GM21576 (cell line): Measurements from ENCODE around the gene OTOR.
A peak's percentile ranks its signal among the peaks of the same experiment; 100 is the strongest.

Source experiments
- ATAC-seq: cut with Tn5 transposase; IDR thresholded peaks from one replicate; pipeline ENCODE4 v1.9.1; 2021; ENCODE audit warnings: mild to moderate bottlenecking, moderate library complexity; ENCODE audit not compliant: unreplicated experiment

The OTOR gene, protein sequence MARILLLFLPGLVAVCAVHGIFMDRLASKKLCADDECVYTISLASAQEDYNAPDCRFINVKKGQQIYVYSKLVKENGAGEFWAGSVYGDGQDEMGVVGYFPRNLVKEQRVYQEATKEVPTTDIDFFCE

GRCh38 chr20:16748308-16748900, at the start of gene OTOR:
OTOR (plus strand) TSS chr20:16748358; CDS start chr20:16748402, 44 bp downstream.
- no peak for ATAC-seq

GRCh38 chr20:16699293-16699692, 48.9 kb upstream of the OTOR start:
- no peak for ATAC-seq

DNA sequence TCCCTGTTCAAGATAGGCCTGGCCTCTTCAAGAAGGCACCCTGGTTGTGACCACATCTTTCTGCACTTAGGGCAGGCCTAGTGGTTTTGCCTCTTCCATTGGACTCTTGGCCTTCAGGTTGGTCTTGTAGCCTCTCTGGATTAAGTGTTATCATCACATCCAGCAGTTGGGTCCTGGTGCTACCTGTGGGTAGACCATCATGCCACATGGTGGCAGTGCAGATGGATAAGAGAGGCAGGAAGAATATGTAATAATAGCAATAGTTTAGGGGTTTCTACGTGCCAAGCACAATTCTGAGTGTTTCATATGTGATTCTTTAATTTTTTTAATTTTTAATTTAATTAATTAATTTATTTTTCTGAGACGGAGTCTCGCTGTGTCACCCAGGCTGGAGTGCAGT, 46.9 kb upstream of the OTOR start:
- no peak for ATAC-seq

DNA sequence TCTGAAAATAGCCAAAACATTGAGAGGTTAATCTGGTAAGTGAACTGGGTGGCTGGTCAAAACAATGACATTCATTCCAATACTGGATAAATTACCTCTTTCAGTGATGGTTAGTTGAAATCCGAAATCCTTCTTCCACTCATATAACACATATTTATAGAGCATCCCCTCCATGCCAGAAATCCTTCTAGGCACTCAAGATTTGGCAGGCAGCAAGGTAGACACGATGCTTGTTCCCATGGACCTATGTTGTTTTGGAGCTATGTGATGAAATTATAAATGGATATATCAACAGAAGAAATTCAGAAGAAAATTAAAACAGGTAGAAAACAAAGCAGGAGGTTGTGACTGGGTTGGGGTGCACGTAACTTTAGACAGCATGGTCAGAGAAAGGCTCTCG, 44.6 kb upstream of the OTOR start:
- no peak for ATAC-seq

- ATAC-seq: peak; percentile 73
Measured at GRCh38 chr20:16707674-16708073, 40.5 kb upstream of the OTOR start.

DNA sequence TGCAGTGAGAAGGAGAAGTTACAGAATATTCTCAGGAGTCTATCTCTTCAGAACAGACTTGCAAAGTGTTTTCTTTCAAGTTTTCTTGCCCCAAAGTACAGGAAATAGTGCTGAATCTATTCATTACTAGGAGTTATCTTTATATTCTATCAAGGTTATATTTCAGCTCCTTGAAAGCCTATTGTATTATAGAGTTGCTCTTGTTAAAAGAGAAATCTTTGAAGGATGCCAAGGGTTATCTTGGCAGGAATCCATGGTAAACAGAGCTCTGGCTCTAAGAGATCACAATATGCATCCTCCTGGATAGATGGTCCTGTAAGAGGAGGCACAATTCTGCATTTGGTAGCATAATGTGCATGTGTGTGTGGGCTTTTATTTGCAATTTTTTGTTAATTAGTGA, 39.6 kb upstream of the OTOR start:
- ATAC-seq: no peak

GRCh38 chr20:16709017-16709416, 39.1 kb upstream of the OTOR start:
- peak; percentile 81 for ATAC-seq

GRCh38 chr20:16710781-16711180, 37.4 kb upstream of the OTOR start:
- peak; percentile 47 for ATAC-seq

- no peak for ATAC-seq
Measured at GRCh38 chr20:16711661-16712258, 36.4 kb upstream of the OTOR start.

GRCh38 chr20:16712511-16712947, 35.6 kb upstream of the OTOR start:
- no peak for ATAC-seq

DNA sequence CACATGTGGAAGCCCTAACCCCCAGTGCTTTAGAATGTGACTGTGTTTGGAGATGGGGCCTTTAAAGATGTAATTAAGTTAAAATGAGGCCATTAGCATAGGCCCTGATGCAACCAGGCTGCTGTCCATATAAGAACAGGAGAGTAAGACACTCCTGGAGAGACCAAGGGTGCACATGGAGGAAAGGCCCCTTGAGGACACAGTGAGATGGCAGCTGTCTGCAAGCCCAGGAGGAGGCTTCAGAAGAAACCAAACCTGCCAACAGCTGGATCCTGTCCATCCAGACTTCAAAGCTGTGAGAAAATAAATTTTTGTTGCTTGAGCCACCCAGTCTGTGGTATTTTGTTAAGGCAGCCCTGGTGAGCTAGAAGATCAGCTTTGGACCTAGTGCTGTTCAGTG, 35.1 kb upstream of the OTOR start:
- ATAC-seq: no peak

DNA sequence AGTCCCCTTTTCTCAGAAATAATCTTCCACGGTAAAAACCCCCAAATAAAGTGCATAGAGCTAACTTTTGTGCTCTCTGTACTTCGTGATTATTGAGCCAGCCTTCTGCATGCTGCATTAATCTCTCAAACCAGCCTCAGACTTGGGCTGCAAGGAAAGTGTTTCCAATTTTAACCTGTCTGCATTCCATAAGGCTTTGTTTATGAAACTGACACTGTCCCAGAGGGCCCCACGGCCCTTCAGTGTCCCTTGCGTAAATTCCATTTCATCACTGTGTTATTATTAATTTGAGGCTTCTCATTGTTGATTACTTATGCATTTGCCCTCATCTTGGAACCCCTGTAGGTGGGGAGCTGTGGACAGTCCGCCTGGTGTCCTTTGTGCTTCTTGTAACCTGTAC, 33.9 kb upstream of the OTOR start:
- ATAC-seq: no peak

DNA sequence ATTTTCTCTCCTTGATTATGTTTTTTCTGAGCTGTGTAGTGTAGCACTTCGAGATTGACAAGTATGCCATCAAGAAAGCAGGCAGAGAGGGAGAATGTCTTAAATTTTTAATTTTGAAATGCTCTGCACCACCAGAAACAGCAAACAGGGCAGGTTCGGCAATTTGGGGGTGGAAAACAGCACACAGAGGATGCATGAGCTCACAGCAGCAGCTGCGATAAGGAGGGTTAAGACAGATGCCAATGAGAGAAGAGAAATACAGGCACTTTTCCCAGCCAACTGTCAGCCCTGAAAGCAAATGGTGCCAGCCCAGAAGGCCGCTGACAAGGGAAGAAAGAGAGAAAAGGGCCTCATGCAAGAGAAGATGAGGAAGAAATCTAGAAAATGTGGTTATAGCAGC, 33.4 kb upstream of the OTOR start:
- ATAC-seq: no peak

DNA sequence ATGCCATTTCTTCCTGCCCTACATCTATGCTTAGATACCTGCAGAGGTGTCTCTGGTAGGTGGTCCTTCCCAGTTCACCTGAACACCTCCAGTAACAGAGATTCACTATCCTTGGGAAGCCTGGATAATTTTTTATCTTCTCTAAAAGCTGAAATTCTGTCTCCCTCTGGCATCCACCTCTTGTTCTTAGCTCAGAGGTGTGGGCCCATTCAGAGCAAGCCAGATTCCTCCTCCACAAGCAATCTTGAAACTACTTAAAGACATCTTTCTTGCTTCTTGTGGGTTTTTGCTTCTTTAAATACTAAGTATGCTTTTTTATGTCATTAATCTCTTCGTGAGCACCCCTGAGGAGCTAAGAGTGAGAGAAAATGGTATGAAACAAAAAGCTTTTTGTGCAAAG, 28.7 kb upstream of the OTOR start:
- no peak for ATAC-seq

DNA sequence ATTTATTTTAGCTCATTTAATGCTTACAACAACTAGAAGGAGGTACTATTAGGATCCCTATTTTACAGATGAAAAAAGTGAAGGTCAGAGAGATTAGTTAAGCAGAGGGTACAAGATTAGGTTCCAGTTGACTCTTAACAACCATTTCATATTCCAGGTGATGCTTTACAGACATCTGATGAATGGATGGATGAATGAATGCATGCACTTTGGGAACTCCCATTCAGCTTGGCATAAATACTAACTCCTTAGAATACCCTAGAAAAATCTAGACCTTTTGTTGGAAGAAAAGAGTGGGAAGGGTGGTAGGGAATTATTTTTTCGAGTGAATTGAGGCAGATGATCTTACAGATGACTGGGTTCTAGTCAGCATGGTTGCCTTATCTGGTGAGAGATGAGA, 19.1 kb upstream of the OTOR start:
- ATAC-seq: no peak

GRCh38 chr20:16729565-16730460, 18.3 kb upstream of the OTOR start, which contains the start of gene SNRPB2:
SNRPB2 (plus strand) TSS chr20:16730026; CDS start chr20:16731703, 1,677 bp downstream.
- ATAC-seq: peak; percentile 99

DNA sequence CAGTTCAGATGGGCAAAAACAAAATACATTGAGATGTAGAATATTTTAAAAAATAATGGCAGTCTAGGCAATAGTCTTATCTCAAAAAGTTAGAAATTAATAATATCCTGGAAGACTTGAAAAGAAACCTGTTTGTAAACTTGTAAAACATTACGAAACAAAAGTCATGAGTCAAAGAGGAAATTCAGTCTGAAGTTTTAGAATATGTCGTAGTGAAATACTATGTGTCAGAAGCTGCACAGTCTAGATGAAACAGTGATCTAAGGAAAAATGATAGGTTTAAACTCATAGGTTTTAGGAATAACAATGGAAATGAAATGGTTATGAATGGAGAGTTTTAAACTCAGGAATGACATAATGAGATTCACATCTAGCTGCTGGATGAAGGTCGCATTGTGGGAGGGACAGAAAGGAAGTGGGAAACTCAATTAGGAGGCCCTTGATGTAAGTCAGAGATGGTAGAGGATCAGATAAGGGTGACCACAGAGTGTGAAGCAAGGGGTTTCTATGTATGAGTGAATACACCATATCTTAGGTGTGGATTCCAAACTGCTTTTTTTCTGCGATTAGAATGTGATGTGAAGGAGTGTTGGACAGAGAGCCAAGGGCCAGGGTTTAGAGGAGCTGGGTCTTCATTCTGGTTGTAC, 15.5 kb upstream of the OTOR start:
- no peak for ATAC-seq

DNA sequence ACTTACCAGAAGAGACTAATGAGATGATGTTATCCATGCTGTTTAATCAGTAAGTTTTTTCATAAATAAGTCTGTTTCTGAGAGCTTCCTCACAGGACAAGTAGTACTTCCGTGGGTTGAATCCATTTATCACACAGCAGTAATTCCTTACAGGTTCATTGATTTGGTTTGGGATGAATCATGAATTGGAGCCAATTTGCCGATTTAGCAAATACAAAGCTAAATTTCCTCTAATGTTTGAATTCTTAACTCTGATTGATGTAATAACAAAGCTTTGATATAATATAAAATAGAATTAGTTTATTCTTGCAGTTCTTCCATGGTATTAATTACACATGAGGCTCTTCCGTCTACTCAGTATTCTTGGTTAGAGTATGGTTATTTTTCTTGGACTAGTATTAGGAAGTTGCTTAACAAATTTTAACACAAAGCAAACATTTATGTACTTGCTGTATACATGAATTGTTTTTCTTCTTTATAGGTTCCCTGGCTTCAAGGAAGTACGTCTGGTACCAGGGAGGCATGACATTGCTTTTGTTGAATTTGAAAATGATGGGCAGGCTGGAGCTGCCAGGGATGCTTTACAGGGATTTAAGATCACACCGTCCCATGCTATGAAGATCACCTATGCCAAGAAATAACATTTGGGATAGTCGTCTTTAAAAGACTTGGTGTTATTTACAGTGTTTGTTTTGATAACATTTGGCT, 7.6 kb upstream of the OTOR start:
- no peak for ATAC-seq

DNA sequence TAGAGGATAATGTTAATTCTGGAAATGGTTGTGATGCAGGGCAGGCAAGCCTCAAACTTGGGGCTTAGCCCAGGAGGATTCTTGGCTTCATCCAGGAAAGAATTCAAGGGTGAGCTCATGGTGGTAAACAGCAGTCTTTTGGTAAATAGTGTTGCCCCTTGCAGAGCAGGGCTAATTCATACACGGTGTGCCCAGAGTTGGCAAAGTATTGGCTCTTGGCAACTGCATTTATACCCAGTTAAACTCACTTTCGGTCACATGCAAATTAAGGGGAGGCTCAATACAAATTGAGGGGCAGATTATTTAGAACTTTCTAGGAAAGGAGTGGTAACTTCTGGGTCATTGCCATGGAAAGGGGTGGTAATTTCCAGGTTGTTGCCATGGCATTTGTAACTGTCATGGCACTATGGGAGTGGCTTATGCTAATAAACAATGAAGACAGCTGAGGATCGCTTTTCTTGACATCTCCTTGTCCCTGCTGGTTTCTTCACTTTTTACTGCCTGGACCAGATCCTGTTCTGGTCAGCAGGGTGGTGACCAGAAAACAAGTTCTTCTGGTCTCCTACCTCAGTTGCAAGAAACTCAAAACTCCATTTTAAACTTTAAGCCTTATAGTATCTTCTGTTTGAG, 3.9 kb upstream of the OTOR start:
- no peak for ATAC-seq

DNA sequence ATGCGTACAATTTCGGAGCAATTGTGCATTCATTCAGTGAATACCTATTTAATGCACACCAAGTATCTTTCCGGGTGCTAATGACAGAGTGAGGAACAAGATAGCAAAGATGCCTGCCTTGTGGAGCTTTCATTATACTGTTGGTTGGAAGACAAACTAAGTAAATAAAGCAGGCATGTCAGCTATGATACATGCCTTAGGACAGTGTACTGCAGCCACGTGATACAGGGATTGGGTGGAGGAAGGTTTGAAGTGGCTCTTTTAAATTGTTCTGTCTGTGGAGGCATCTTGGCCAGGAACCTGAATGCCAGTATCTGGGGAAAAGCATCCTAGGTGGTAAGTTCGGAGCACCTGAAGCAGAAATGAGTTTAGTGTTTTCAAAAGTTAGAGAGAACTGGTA, 3.0 kb upstream of the OTOR start:
- no peak for ATAC-seq
